Type B pancreatic cell (in vitro differentiated cells): ENCODE measurements around the gene TRIO. TPM values are rescaled to one million over a fixed set of nuclear protein-coding genes. Genes with fewer than 3 reads are reported as not detected.

Experiments
- DNase-seq: peaks from one replicate; pipeline ENCODE4 v3.0.0; 2021; ENCODE audit warnings: mixed read lengths; ENCODE audit not compliant: unreplicated experiment; ENCODE audit errors: extremely low spot score
- H3K27ac Mint-ChIP-seq: 2 replicates; pipeline ENCODE4 v1.8.0; 2021; ENCODE audit warnings: mild to moderate bottlenecking, mixed read lengths
- H3K27me3 Mint-ChIP-seq: 2 replicates; pipeline ENCODE4 v1.8.0; 2021; ENCODE audit warnings: mixed read lengths
- H3K36me3 Mint-ChIP-seq: 2 replicates; pipeline ENCODE4 v1.8.0; 2021; ENCODE audit warnings: mixed read lengths
- H3K4me1 Mint-ChIP-seq: one replicate; pipeline ENCODE4 v1.8.0; 2021; ENCODE audit warnings: mixed read lengths; ENCODE audit not compliant: unreplicated experiment
- H3K4me3 Mint-ChIP-seq: 2 replicates; pipeline ENCODE4 v1.8.0; 2021; ENCODE audit warnings: mild to moderate bottlenecking, mixed read lengths
- H3K9me3 Mint-ChIP-seq: 2 replicates; pipeline ENCODE4 v1.8.0; 2021; ENCODE audit warnings: mixed read lengths
- CTCF ChIP-seq: fragments of 200-600 bp; sonication (generic); conservative IDR thresholded peaks from 2 replicates; pipeline ENCODE4 v1.5.0; 2021; ENCODE audit warnings: antibody characterized with exemption, mild to moderate bottlenecking
- total RNA-seq: library from RNA; stranded (reverse); gene quantifications from 2 replicates; pipeline ENCODE4 v1.2.1, GENCODE V29; 2021; ENCODE audit warnings: low replicate concordance

Gene TRIO
- total RNA-seq, 1 donor from 2014 or later: 145 TPM

DNA sequence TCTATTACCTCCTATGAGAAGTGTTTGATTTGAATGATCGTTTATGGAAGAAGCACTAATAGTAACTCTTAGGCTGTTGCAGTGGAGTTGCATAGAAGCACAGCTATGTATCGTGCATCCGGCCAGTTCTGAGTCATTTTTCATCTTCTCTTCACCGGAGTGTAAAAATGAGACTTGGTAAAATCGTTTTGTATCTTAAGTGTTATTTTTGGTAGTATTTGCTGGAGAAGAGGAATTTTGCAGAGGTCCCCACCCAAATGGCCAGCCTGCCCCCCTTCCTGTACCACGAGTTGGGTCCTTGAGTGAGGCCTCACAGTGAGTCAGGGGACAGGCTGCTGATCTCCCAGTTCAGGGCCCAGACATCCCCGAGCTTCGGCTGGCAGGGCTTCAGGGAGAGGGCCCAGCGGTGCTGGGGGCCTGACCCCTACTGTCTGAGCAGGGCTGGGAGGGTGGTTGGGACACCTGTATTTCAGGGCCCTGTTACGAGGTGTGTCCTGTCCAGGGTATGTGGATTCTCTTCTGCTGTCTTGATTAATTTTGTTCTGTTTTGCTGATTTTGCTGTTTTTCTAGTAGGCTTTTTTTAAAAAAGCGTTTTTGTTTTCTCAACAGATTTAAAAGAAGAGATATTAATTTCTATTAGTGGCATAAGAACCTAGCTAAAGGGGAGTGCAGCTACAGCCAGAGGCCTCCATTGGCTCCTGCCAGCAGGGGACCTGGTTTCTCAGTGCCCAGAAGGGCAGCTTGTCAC lies 210.8 kb downstream of the TRIO start:
- no peak for TF ChIP-seq CTCF
- H3K36me3 Mint-ChIP-seq: peaks cover 5% of the 10 kb centered on the region
- H3K4me1 Mint-ChIP-seq: peaks cover 33% of the 10 kb centered on the region
- no peak for DNase-seq
- no peaks in the 10 kb centered on the region for H3K27me3 Mint-ChIP-seq
- no peaks in the 10 kb centered on the region for H3K9me3 Mint-ChIP-seq
- H3K4me3 Mint-ChIP-seq: no peak overlapping the region
- no peak overlapping the region for H3K27ac Mint-ChIP-seq

- H3K9me3 Mint-ChIP-seq: no peaks in the 10 kb centered on the region
- H3K27ac Mint-ChIP-seq: no peak overlapping the region
- no peak for TF ChIP-seq CTCF
- DNase-seq: no peak
- H3K4me3 Mint-ChIP-seq: no peak overlapping the region
- H3K27me3 Mint-ChIP-seq: no peaks in the 10 kb centered on the region
- peaks cover 2% of the 10 kb centered on the region for H3K36me3 Mint-ChIP-seq
- H3K4me1 Mint-ChIP-seq: peaks cover 31% of the 10 kb centered on the region
Observed at GRCh38 chr5:14355391-14355790, 212.2 kb downstream of the TRIO start.

- Mint-ChIP-seq H3K4me3 (no peak overlapping the region), H3K27ac (no peak overlapping the region)
Observed at GRCh38 chr5:14356305-14356704, 213.2 kb downstream of the TRIO start.

GRCh38 chr5:14357441-14357840 lies 214.3 kb downstream of the TRIO start:
- Mint-ChIP-seq H3K27ac (no peak overlapping the region), H3K9me3 (no peaks in the 10 kb centered on the region), H3K4me1 (peaks cover 21% of the 10 kb centered on the region), H3K27me3 (no peaks in the 10 kb centered on the region), H3K36me3 (peaks cover 14% of the 10 kb centered on the region), H3K4me3 (no peak overlapping the region)
- no peak for DNase-seq
- no peak for TF ChIP-seq CTCF

More at GRCh38 chr5:14356305-14356704, 213.2 kb downstream of the TRIO start:
- DNase-seq: no peak
- Mint-ChIP-seq H3K9me3 (no peaks in the 10 kb centered on the region), H3K36me3 (peaks cover 8% of the 10 kb centered on the region), H3K27me3 (no peaks in the 10 kb centered on the region), H3K4me1 (peaks cover 23% of the 10 kb centered on the region)
- no peak for TF ChIP-seq CTCF

DNA sequence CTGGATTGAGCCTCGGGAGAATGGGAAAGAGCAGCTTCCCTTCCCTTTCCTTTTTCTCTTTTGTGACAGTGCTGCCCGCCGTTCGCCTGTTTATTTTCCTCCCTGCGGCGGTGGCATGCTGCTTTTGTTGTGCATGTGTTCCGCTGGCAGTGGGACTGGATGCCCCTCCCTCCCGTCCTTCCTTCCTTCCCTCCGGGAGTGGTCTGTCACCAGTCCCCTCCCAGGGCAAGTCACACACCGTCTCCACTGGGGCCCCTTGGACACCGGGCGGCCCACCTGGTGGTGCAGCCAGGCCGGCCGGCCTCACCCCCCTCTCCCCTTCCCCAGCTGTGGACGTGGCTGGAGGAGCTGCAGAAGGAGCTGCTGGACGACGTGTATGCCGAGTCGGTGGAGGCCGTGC lies 214.7 kb downstream of the TRIO start:
- no peak for DNase-seq
- H3K4me1 Mint-ChIP-seq: peaks cover 21% of the 10 kb centered on the region
- H3K27ac Mint-ChIP-seq: no peak overlapping the region
- no peaks in the 10 kb centered on the region for H3K27me3 Mint-ChIP-seq
- H3K4me3 Mint-ChIP-seq: no peak overlapping the region
- no peak for TF ChIP-seq CTCF
- H3K9me3 Mint-ChIP-seq: no peaks in the 10 kb centered on the region
- peaks cover 16% of the 10 kb centered on the region for H3K36me3 Mint-ChIP-seq
